Panc1 (cell line): ENCODE results near the gene GMPR2. TPM values are rescaled to one million over a fixed set of nuclear protein-coding genes. Genes with fewer than 3 reads are reported as not detected.

ENCODE experiments used
- ATAC-seq: fragments of 200-7000 bp; cut with Tn5 transposase; 2 replicates; pipeline ENCODE4 v1.9.1; 2020; ENCODE audit warnings: mild to moderate bottlenecking, moderate library complexity
- BruUV-seq: library from RNA; stranded (reverse); fragments of 400-500 nt; replicated peaks from 2 replicates; lab custom pipeline; 2021; lab: Mats Ljungman, UMichigan
- CTCF ChIA-PET: fragments of 300-600 bp; sonication (Branson Sonifier 250); formaldehyde crosslinking; loops from one replicate; lab custom pipeline; 2022; ENCODE audit warnings: antibody characterized with exemption; lab: Charles Lee
- POLR2A ChIA-PET: fragments of 300-600 bp; sonication (Branson Sonifier 250); formaldehyde crosslinking; loops from one replicate; lab custom pipeline; 2022; ENCODE audit warnings: antibody characterized with exemption; lab: Charles Lee
- DNase-seq: peaks from one replicate; pipeline ENCODE4 v3.0.0-alpha.2; 2010; ENCODE audit warnings: low read depth, low spot score
- H3K27ac ChIP-seq: 2 replicates; pipeline ENCODE4 v1.5.1; 2011; ENCODE audit warnings: mild to moderate bottlenecking, low read length, inconsistent platforms
- H3K27me3 ChIP-seq: fragments of 200-500 bp; sonication (Bioruptor generic); 2 replicates; pipeline ENCODE4 v1.6.0; 2014; ENCODE audit warnings: low read length, inconsistent platforms; ENCODE audit not compliant: control insufficient read depth, insufficient read depth
- H3K36me3 ChIP-seq: fragments of 200-500 bp; sonication (Bioruptor generic); 2 replicates; pipeline ENCODE4 v1.5.1; 2014; ENCODE audit warnings: inconsistent platforms, mild to moderate bottlenecking, low read length, moderate library complexity; ENCODE audit not compliant: control insufficient read depth, insufficient read depth
- H3K4me1 ChIP-seq: 2 replicates; pipeline ENCODE4 v1.5.1; 2011; ENCODE audit warnings: inconsistent platforms, mild to moderate bottlenecking, low read length, moderate library complexity; ENCODE audit not compliant: control insufficient read depth, insufficient read depth
- H3K4me3 ChIP-seq, 2 experiments: 2 replicates each; pipeline ENCODE4 v1.5.1; 2011 to 2012; ENCODE audit warnings: low read depth in 2 of 2, low read length in 2 of 2, mild to moderate bottlenecking in 2 of 2, inconsistent platforms in 1 of 2, moderate library complexity in 1 of 2
- H3K9me3 ChIP-seq: fragments of 200-500 bp; sonication (Bioruptor generic); 2 replicates; pipeline ENCODE4 v1.5.1; 2014; ENCODE audit warnings: low read depth, mild to moderate bottlenecking, inconsistent platforms, low read length, moderate library complexity; ENCODE audit not compliant: control insufficient read depth, insufficient read depth
- CTCF ChIP-seq: fragments of 450-650 bp; IDR thresholded peaks from 2 replicates; pipeline ENCODE4 v1.5.1; 2017; ENCODE audit warnings: mild to moderate bottlenecking
- POLR2AphosphoS5 ChIP-seq: IDR thresholded peaks from 2 replicates; pipeline ENCODE4 v1.6.1; 2012; ENCODE audit warnings: mild to moderate bottlenecking, low read depth, low read length, moderate library complexity
- REST ChIP-seq, 2 experiments: IDR thresholded peaks; 2 replicates each; pipeline ENCODE4 v1.6.1; 2011 to 2012; ENCODE audit warnings: low read depth in 2 of 2, control low read depth in 1 of 2, low read length in 1 of 2, mild to moderate bottlenecking in 1 of 2, moderate library complexity in 1 of 2; ENCODE audit not compliant: insufficient read depth in 1 of 2
- SIN3A ChIP-seq: IDR thresholded peaks from 2 replicates; pipeline ENCODE4 v1.6.1; 2012; ENCODE audit warnings: low read depth, mild to moderate bottlenecking, low read length, moderate library complexity, borderline replicate concordance; ENCODE audit not compliant: insufficient read depth
- TCF7L2 ChIP-seq: IDR thresholded peaks from 2 replicates; pipeline ENCODE4 v1.6.1; 2011; ENCODE audit warnings: mild to moderate bottlenecking, low read depth, low read length, inconsistent platforms
- in situ Hi-C: cut with HindIII; loops from 2 replicates; pipeline ENCODE4 v1.10.0; 2016; ENCODE audit warnings: low sequenced_read_pairs, low pct_unique_long_range_greater_than_20kb
- intact Hi-C: fragments of 100-400 bp; cut with micrococcal nuclease; formaldehyde crosslinking; loops from one replicate; pipeline ENCODE4 v1.10.0; 2022; ENCODE audit not compliant: unreplicated experiment
- total RNA-seq: library from RNA; stranded (reverse); gene quantifications from one replicate; pipeline ENCODE4 v1.2.1, GENCODE V29; 2021; ENCODE audit not compliant: unreplicated experiment

The GMPR2 gene
- total RNA-seq, 1 experiment from 2014 or later, result 45.9 TPM

GRCh38 chr14:24285351-24285750, 52.6 kb downstream of the GMPR2 start:
- no peak for ATAC-seq

GRCh38 chr14:24286996-24287395, 54.3 kb downstream of the GMPR2 start:
- TF ChIP-seq SIN3A (no peak), REST (IDR thresholded peaks at IDR 0.05; ENCODE audit: insufficient read depth in 1 of 2, low read depth in 2 of 2, low read length in 1 of 2) (no peak), CTCF (no peak), POLR2AphosphoS5 (no peak), TCF7L2 (no peak)
- Histone ChIP-seq H3K36me3 (no peaks in the 10 kb centered on the region), H3K4me3 (no peak overlapping the region), H3K27ac (no peak overlapping the region), H3K4me1 (no peaks in the 10 kb centered on the region), H3K27me3 (no peaks in the 10 kb centered on the region), H3K9me3 (no peaks in the 10 kb centered on the region)
- DNase-seq, result no peak
- ATAC-seq, result no peak
- in situ Hi-C loops, result no loop called here
- intact Hi-C loops, result no loop called here
- ChIA-PET CTCF (no interaction called here), POLR2A (no interaction called here)
- BruUV-seq, result no TSS peak

More at GRCh38 chr14:24285351-24285750, 52.6 kb downstream of the GMPR2 start:
- no peaks in the 10 kb centered on the region for H3K36me3 ChIP-seq
- no peak overlapping the region for H3K4me3 ChIP-seq
- H3K4me1 ChIP-seq, result no peaks in the 10 kb centered on the region
- POLR2A ChIA-PET, result no interaction called here
- H3K9me3 ChIP-seq, result no peaks in the 10 kb centered on the region
- TF ChIP-seq CTCF, result no peak
- no peak for TF ChIP-seq POLR2AphosphoS5
- BruUV-seq, result no TSS peak
- in situ Hi-C loops, result no loop called here
- DNase-seq, result no peak
- intact Hi-C loops, result no loop called here
- H3K27me3 ChIP-seq, result no peaks in the 10 kb centered on the region
- CTCF ChIA-PET, result no interaction called here
- no peak overlapping the region for H3K27ac ChIP-seq

Other genes starting within 250 kb of the GMPR2 start
- 8.0 TPM for gene DHRS4L2, start 244.0 kb upstream of the GMPR2 start, total RNA-seq
- 0.15 TPM for gene CARMIL3, start 180.9 kb upstream of the GMPR2 start, total RNA-seq
- not detected for gene CPNE6, start 161.4 kb upstream of the GMPR2 start, total RNA-seq
- 24.5 TPM for gene PCK2, start 138.6 kb upstream of the GMPR2 start, total RNA-seq
- 37.4 TPM for gene DCAF11, start 118.2 kb upstream of the GMPR2 start, total RNA-seq
- gene NRL, start 118.0 kb upstream of the GMPR2 start, total RNA-seq, result 1.4 TPM
- gene FITM1, start 102.3 kb upstream of the GMPR2 start, total RNA-seq, result 0.46 TPM
- 130 TPM for gene PSME1, start 96.7 kb upstream of the GMPR2 start, total RNA-seq
- gene EMC9, start 91.3 kb upstream of the GMPR2 start, total RNA-seq, result 42.5 TPM
- 188 TPM for gene PSME2, start 86.3 kb upstream of the GMPR2 start, total RNA-seq
- gene RNF31, start 85.4 kb upstream of the GMPR2 start, total RNA-seq, result 48.6 TPM
- gene IRF9, start 71.7 kb upstream of the GMPR2 start, total RNA-seq, result 24.5 TPM
- gene REC8, start 60.8 kb upstream of the GMPR2 start, total RNA-seq, result 9.8 TPM
- 103 TPM for gene IPO4, start 44.1 kb upstream of the GMPR2 start, total RNA-seq
- 44.7 TPM for gene TM9SF1, start 37.5 kb upstream of the GMPR2 start, total RNA-seq
- gene TSSK4, start 27.2 kb upstream of the GMPR2 start, total RNA-seq, result not detected
- gene CHMP4A, start 19.4 kb upstream of the GMPR2 start, total RNA-seq, result 42.4 TPM
- 8.9 TPM for gene MDP1, start 16.9 kb upstream of the GMPR2 start, total RNA-seq
- 155 TPM for gene NEDD8, start 562 bp upstream of the GMPR2 start, total RNA-seq
- 53.8 TPM for gene TINF2, start 9.7 kb downstream of the GMPR2 start, total RNA-seq
- gene TGM1, start 30.2 kb downstream of the GMPR2 start, total RNA-seq, result 2.3 TPM
- gene RABGGTA, start 38.7 kb downstream of the GMPR2 start, total RNA-seq, result 30.9 TPM
- 8.9 TPM for gene DHRS1, start 66.9 kb downstream of the GMPR2 start, total RNA-seq
- gene NOP9, start 66.9 kb downstream of the GMPR2 start, total RNA-seq, result 25.3 TPM
- 0.18 TPM for gene CIDEB, start 75.0 kb downstream of the GMPR2 start, total RNA-seq
- gene LTB4R2, start 77.2 kb downstream of the GMPR2 start, total RNA-seq, result 6.9 TPM
- 4.8 TPM for gene LTB4R, start 78.6 kb downstream of the GMPR2 start, total RNA-seq
- 0.21 TPM for gene ADCY4, start 102.1 kb downstream of the GMPR2 start, total RNA-seq
- not detected for gene RIPK3, start 107.1 kb downstream of the GMPR2 start, total RNA-seq
- gene NFATC4, start 135.3 kb downstream of the GMPR2 start, total RNA-seq, result 0.36 TPM
- 0.31 TPM for gene NYNRIN, start 166.1 kb downstream of the GMPR2 start, total RNA-seq
- 1.0 TPM for gene CBLN3, start 196.7 kb downstream of the GMPR2 start, total RNA-seq
- gene KHNYN, start 197.0 kb downstream of the GMPR2 start, total RNA-seq, result 37.6 TPM
- 54.2 TPM for gene SDR39U1, start 209.8 kb downstream of the GMPR2 start, total RNA-seq